Pulmonary artery endothelial cell (primary cell): ENCODE measurements around the gene BEAN1. TPM values are rescaled to one million over a fixed set of nuclear protein-coding genes. Genes with fewer than 3 reads are reported as not detected.
"Not testable (repeated sequence)": the region's sequence is repeated elsewhere in the genome, so short reads cannot be mapped to it uniquely, and the experiment has no call there.

Experiments
- DNase-seq: peaks from one replicate; pipeline ENCODE4 v3.0.0-alpha.2; 2011; ENCODE audit warnings: low read depth, low spot score
- total RNA-seq: library from RNA; depleted of rRNA; stranded (reverse); fragments of >200 nt; gene quantifications from 2 replicates; pipeline ENCODE4 v1.2.3, GENCODE V29; 2014

BEAN1 gene
- total RNA-seq, 1 donor from 2014 or later = 0.26 TPM

- no peak for DNase-seq
These were observed 13.2 kb downstream of the BEAN1 start for GRCh38 chr16:66440271-66440802.

GRCh38 chr16:66440970-66441369, 13.9 kb downstream of the BEAN1 start:
- DNase-seq = no peak

GRCh38 chr16:66441586-66442375, 14.7 kb downstream of the BEAN1 start:
- no peak for DNase-seq

GRCh38 chr16:66442502-66443268, 15.6 kb downstream of the BEAN1 start:
- no peak for DNase-seq

- DNase-seq = no peak
These were observed 16.2 kb downstream of the BEAN1 start for GRCh38 chr16:66443269-66443652.

GRCh38 chr16:66444049-66444481, 17.0 kb downstream of the BEAN1 start:
- DNase-seq = no peak

- DNase-seq = no peak
These were observed 19.6 kb downstream of the BEAN1 start for GRCh38 chr16:66446737-66447136.

- no peak for DNase-seq
These were observed 20.4 kb downstream of the BEAN1 start for GRCh38 chr16:66447491-66447890.

- DNase-seq = no peak
These were observed 24.5 kb downstream of the BEAN1 start for GRCh38 chr16:66451548-66451947.

GRCh38 chr16:66453230-66453629, 26.1 kb downstream of the BEAN1 start:
- not testable (repeated sequence) for DNase-seq

GRCh38 chr16:66454751-66455150, 27.7 kb downstream of the BEAN1 start:
- DNase-seq = no peak

GRCh38 chr16:66455970-66456369, 28.9 kb downstream of the BEAN1 start:
- no peak for DNase-seq

- no peak for DNase-seq
These were observed 30.8 kb downstream of the BEAN1 start for GRCh38 chr16:66457888-66458287.

GRCh38 chr16:66458292-66458691, 31.2 kb downstream of the BEAN1 start:
- no peak for DNase-seq

GRCh38 chr16:66458853-66459252, 31.8 kb downstream of the BEAN1 start:
- no peak for DNase-seq

- DNase-seq = no peak
These were observed 32.8 kb downstream of the BEAN1 start for GRCh38 chr16:66459878-66460277.

GRCh38 chr16:66460703-66461102, 33.6 kb downstream of the BEAN1 start:
- DNase-seq = no peak

GRCh38 chr16:66462912-66463311, 35.8 kb downstream of the BEAN1 start:
- no peak for DNase-seq

- DNase-seq = not testable (repeated sequence)
These were observed 38.9 kb downstream of the BEAN1 start for GRCh38 chr16:66465946-66466345.

GRCh38 chr16:66466636-66467035, 39.5 kb downstream of the BEAN1 start:
- not testable (repeated sequence) for DNase-seq

- DNase-seq = no peak
These were observed 40.5 kb downstream of the BEAN1 start for GRCh38 chr16:66467611-66468010.

GRCh38 chr16:66468321-66468965, 41.3 kb downstream of the BEAN1 start:
- no peak for DNase-seq
